SK-N-SH (cell line): ENCODE measurements around the gene SH2D3C. TPM values are rescaled to one million over a fixed set of nuclear protein-coding genes. Genes with fewer than 3 reads are reported as not detected.

Experiments
- CTCF ChIA-PET: fragments of 300-600, 350-600 bp; formaldehyde crosslinking; extraction: SDS; loops from one replicate; lab custom pipeline; 2021; lab: Yijun Ruan, JAX
- POLR2A ChIA-PET: fragments of 350-600 bp; sonication (Branson Sonifier 250); formaldehyde crosslinking; extraction: SDS; loops from one replicate; lab custom pipeline; 2020; ENCODE audit warnings: antibody characterized with exemption, inconsistent platforms; lab: Yijun Ruan, JAX
- DNase-seq: peaks from one replicate; pipeline ENCODE4 v3.0.0; 2012
- H2AFZ ChIP-seq: fragments of 200-600 bp; sonication (generic); 2 replicates; pipeline ENCODE4 v1.8.1; 2016; ENCODE audit warnings: antibody characterized with exemption, mild to moderate bottlenecking, low read depth
- H3F3A ChIP-seq: fragments of 200-600 bp; sonication (generic); replicated peaks from 2 replicates; pipeline ENCODE3; 2016; ENCODE audit warnings: antibody characterized with exemption, mild to moderate bottlenecking; ENCODE audit not compliant: insufficient read depth
- H3K27ac ChIP-seq, 2 experiments: fragments of 200-500 bp in 1 of 2; fragments of 200-600 bp in 1 of 2; sonication (Bioruptor generic) in 1 of 2; sonication (generic), shearing (Covaris generic) in 1 of 2; 2 replicates each; pipeline versions ENCODE4 v1.5.1 to v1.6.1; 2014 to 2016; ENCODE audit warnings: low read depth in 2 of 2, inconsistent platforms in 1 of 2, low read length in 1 of 2, mild to moderate bottlenecking in 1 of 2, mixed read lengths in 1 of 2
- H3K27me3 ChIP-seq: fragments of 200-600 bp; sonication (generic), shearing (Covaris generic); 2 replicates; pipeline ENCODE4 v1.6.1; 2016; ENCODE audit warnings: mixed run types; ENCODE audit not compliant: insufficient read depth
- H3K36me3 ChIP-seq, 2 experiments: fragments of 200-500 bp in 1 of 2; fragments of 200-600 bp in 1 of 2; sonication (Bioruptor generic) in 1 of 2; sonication (generic) in 1 of 2; replicated peaks in 1 of 2; 2 replicates each; pipeline versions ENCODE3 to v1.5.1; 2014 to 2016; ENCODE audit warnings: low read length in 1 of 2, mild to moderate bottlenecking in 1 of 2; ENCODE audit not compliant: insufficient read depth in 2 of 2, control insufficient read depth in 1 of 2
- H3K4me1 ChIP-seq, 2 experiments: fragments of 200-500 bp in 1 of 2; fragments of 200-600 bp in 1 of 2; sonication (Bioruptor generic) in 1 of 2; sonication (generic), shearing (Covaris generic) in 1 of 2; 2 replicates each; pipeline versions ENCODE4 v1.5.1 to v1.6.1; 2014 to 2016; ENCODE audit warnings: low read depth in 1 of 2, low read length in 1 of 2, mixed run types in 1 of 2; ENCODE audit not compliant: insufficient read depth in 2 of 2, control insufficient read depth in 1 of 2
- H3K4me2 ChIP-seq: fragments of 200-600 bp; sonication (generic), shearing (Covaris generic); 2 replicates; pipeline ENCODE4 v1.6.1; 2017; ENCODE audit warnings: mixed run types
- H3K4me3 ChIP-seq, 2 experiments: fragments of 200-500 bp in 1 of 2; fragments of 200-600 bp in 1 of 2; sonication (Bioruptor generic) in 1 of 2; sonication (generic), shearing (Covaris generic) in 1 of 2; 2 replicates each; pipeline versions ENCODE4 v1.5.1 to v1.8.1; 2014 to 2016; ENCODE audit warnings: low read depth in 2 of 2, inconsistent platforms in 1 of 2, low read length in 1 of 2, mild to moderate bottlenecking in 1 of 2, mixed read lengths in 1 of 2, moderate library complexity in 1 of 2
- H3K79me2 ChIP-seq: fragments of 200-600 bp; sonication (generic); 2 replicates; pipeline ENCODE4 v1.8.1; 2017; ENCODE audit warnings: mild to moderate bottlenecking; ENCODE audit not compliant: insufficient read depth
- H3K9ac ChIP-seq: fragments of 200-600 bp; sonication (generic); 2 replicates; pipeline ENCODE4 v1.6.1; 2017; ENCODE audit warnings: mixed run types
- H3K9me2 ChIP-seq: fragments of 200-600 bp; sonication (generic); 2 replicates; pipeline ENCODE4 v1.6.1; 2017; ENCODE audit warnings: mixed run types
- H3K9me3 ChIP-seq: fragments of 200-600 bp; sonication (generic); 2 replicates; pipeline ENCODE4 v1.6.1; 2017; ENCODE audit warnings: mixed run types, mild to moderate bottlenecking, moderate library complexity
- H4K20me1 ChIP-seq: fragments of 200-600 bp; sonication (generic); 2 replicates; pipeline ENCODE4 v1.6.1; 2017; ENCODE audit warnings: mild to moderate bottlenecking, mixed run types; ENCODE audit not compliant: insufficient read depth
- EZH2phosphoT487 ChIP-seq: fragments of 200-600 bp; sonication (generic); IDR thresholded peaks from 2 replicates; pipeline ENCODE4 v1.6.1; 2017; ENCODE audit warnings: low read depth, mixed run types, mild to moderate bottlenecking, antibody characterized with exemption, moderate library complexity, borderline replicate concordance
- GABPA ChIP-seq: IDR thresholded peaks from 2 replicates; pipeline ENCODE4 v1.4.0; 2012; ENCODE audit warnings: low read depth, mild to moderate bottlenecking
- GATA2 ChIP-seq: sonication (generic); formaldehyde crosslinking; IDR thresholded peaks from 2 replicates; pipeline ENCODE4 v1.5.0; 2020; ENCODE audit warnings: mild to moderate bottlenecking, missing genetic modification reagents
- JUND ChIP-seq: IDR thresholded peaks from 2 replicates; pipeline ENCODE4 v1.4.0; 2012
- MAX ChIP-seq: IDR thresholded peaks from 2 replicates; pipeline ENCODE4 v1.4.0; 2012; ENCODE audit warnings: low read depth
- MXI1 ChIP-seq: IDR thresholded peaks from 2 replicates; pipeline ENCODE4 v1.6.1; 2012; ENCODE audit warnings: mild to moderate bottlenecking, low read depth, low read length, improper control_type of control experiment
- NFIC ChIP-seq: IDR thresholded peaks from 2 replicates; pipeline ENCODE4 v1.4.0; 2012; ENCODE audit warnings: borderline replicate concordance
- NRF1 ChIP-seq: IDR thresholded peaks from 2 replicates; pipeline ENCODE4 v1.6.1; 2012; ENCODE audit warnings: low read depth, mild to moderate bottlenecking, low read length
- PBX3 ChIP-seq: IDR thresholded peaks from 2 replicates; pipeline ENCODE4; 2012
- POLR2AphosphoS5 ChIP-seq: IDR thresholded peaks from 2 replicates; pipeline ENCODE4 v1.6.1; 2012; ENCODE audit warnings: low read depth, low read length
- REST ChIP-seq: IDR thresholded peaks from 2 replicates; pipeline ENCODE4 v1.6.1; 2012; ENCODE audit warnings: mild to moderate bottlenecking, low read depth, low read length, moderate library complexity
- RFX5 ChIP-seq: IDR thresholded peaks from 2 replicates; pipeline ENCODE4 v1.6.1; 2012; ENCODE audit warnings: mild to moderate bottlenecking, improper control_type of control experiment, low read length
- TAF1 ChIP-seq: IDR thresholded peaks from 2 replicates; pipeline ENCODE4 v1.6.1; 2012; ENCODE audit warnings: low read depth, mild to moderate bottlenecking, low read length, moderate library complexity, borderline replicate concordance
- TCF12 ChIP-seq: IDR thresholded peaks from 2 replicates; pipeline ENCODE4 v1.4.0; 2012
- WGBS: methylation state at CpG from one replicate; pipeline ENCODE4 v1.1.6; 2017; ENCODE audit warnings: low lambda C conversion rate; 5-methylcytosine and 5-hydroxymethylcytosine counted together
- polyA plus RNA-seq, 3 experiments: library from polyadenylated mRNA; depleted of rRNA; stranded (reverse); fragments of >200 nt; gene quantifications; 2 replicates each; pipeline ENCODE4 v1.2.3, GENCODE V29; 2012
- TF ChIP-seq, protein P1 (sequence below): IDR thresholded peaks from 2 replicates; pipeline ENCODE4 v1.4.0; 2012; ENCODE audit warnings: low read depth, borderline replicate concordance
- TF ChIP-seq, protein P2 (sequence below): IDR thresholded peaks from 2 replicates; pipeline ENCODE4 v1.4.0; 2012; ENCODE audit warnings: low read depth, borderline replicate concordance
- TF ChIP-seq, protein P3 (sequence below): fragments of 150-350 bp; IDR thresholded peaks from 2 replicates; pipeline ENCODE4 v1.6.1; 2017; ENCODE audit warnings: antibody characterized with exemption, low read length, low read depth, borderline replicate concordance

Gene SH2D3C
- polyA plus RNA-seq, 1 of the 3 experiments (the other 2 are of a cell fraction): 0.15 TPM

DNA sequence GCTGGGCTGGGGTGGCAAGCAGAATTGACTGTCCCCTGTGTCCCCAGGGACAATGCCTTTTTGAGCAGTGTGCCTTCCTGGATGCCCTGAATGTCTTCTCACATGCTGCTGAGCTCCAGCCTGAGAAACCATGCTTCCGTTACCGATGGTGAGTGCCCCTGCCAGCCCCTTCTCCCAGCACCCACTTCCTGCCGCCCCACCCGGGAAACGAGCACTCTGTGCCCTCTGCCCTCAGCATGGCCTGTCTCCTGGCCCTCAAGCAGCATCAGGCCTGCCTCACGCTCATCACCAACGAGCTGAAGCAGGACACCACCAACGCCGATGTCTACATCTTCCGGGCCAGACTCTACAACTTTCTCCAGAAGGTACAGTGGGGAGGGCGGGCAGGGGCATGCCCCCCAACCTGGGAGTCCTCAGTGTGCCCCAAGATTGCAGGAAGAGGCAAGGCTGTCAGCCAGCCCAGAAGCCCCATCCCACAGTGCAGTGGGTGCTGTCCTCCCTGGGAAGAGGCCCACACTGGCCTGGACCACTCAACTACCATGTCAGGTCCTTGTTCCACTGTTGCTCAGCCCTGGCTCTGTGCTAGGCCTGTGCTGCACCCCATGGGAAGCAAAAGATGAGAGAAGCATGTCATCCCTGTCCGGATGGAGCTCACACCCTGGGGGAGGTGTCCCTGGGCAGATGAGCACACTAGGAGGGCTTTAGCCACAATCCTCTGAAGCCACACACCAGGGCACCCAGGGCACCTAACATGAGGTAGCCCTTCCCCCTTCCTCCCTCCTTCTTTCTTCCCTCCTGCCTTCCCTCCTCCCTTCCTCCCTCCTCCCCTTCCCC, 58.2 kb downstream of the SH2D3C start:
- Histone ChIP-seq H3K9ac (no peak overlapping the region), H3K4me2 (no peak overlapping the region), H3K9me3 (no peaks in the 10 kb centered on the region), H3K27ac (no peak overlapping the region), H3K79me2 (peaks cover under 1% of the 10 kb centered on the region; the same call in 1 of the 2 replicates), H3F3A (peaks cover 3% of the 10 kb centered on the region), H3K9me2 (no peaks in the 10 kb centered on the region), H4K20me1 (no peaks in the 10 kb centered on the region), H3K36me3 (no peaks in the 10 kb centered on the region), H3K27me3 (no peaks in the 10 kb centered on the region), H2AFZ (no peak overlapping the region), H3K4me3 (no peak overlapping the region), H3K4me1 (peaks cover 0 to 15% of the 10 kb centered on the region in 2 experiments; a peak in 1 of 4 replicates)
- TF ChIP-seq RFX5: no peak
- TF ChIP-seq PBX3: no peak
- no peak for TF ChIP-seq NFIC
- TF ChIP-seq MAX: no peak
- no peak for TF ChIP-seq GATA2 (CRISPR knock-in tag)
- TF ChIP-seq GABPA: no peak
- no peak for TF ChIP-seq JUND
- no peak for TF ChIP-seq NRF1
- TF ChIP-seq, protein P1, sequence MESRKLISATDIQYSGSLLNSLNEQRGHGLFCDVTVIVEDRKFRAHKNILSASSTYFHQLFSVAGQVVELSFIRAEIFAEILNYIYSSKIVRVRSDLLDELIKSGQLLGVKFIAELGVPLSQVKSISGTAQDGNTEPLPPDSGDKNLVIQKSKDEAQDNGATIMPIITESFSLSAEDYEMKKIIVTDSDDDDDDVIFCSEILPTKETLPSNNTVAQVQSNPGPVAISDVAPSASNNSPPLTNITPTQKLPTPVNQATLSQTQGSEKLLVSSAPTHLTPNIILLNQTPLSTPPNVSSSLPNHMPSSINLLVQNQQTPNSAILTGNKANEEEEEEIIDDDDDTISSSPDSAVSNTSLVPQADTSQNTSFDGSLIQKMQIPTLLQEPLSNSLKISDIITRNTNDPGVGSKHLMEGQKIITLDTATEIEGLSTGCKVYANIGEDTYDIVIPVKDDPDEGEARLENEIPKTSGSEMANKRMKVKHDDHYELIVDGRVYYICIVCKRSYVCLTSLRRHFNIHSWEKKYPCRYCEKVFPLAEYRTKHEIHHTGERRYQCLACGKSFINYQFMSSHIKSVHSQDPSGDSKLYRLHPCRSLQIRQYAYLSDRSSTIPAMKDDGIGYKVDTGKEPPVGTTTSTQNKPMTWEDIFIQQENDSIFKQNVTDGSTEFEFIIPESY: no peak
- no peak for TF ChIP-seq REST
- no peak for TF ChIP-seq POLR2AphosphoS5
- TF ChIP-seq, protein P2, sequence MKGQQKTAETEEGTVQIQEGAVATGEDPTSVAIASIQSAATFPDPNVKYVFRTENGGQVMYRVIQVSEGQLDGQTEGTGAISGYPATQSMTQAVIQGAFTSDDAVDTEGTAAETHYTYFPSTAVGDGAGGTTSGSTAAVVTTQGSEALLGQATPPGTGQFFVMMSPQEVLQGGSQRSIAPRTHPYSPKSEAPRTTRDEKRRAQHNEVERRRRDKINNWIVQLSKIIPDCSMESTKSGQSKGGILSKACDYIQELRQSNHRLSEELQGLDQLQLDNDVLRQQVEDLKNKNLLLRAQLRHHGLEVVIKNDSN: no peak
- no peak for TF ChIP-seq MXI1
- no peak for TF ChIP-seq TAF1
- TF ChIP-seq EZH2phosphoT487: no peak
- TF ChIP-seq TCF12: no peak
- TF ChIP-seq, protein P3, sequence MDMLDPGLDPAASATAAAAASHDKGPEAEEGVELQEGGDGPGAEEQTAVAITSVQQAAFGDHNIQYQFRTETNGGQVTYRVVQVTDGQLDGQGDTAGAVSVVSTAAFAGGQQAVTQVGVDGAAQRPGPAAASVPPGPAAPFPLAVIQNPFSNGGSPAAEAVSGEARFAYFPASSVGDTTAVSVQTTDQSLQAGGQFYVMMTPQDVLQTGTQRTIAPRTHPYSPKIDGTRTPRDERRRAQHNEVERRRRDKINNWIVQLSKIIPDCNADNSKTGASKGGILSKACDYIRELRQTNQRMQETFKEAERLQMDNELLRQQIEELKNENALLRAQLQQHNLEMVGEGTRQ: no peak
- CTCF ChIA-PET: interaction anchor here (1.2 to 1.4 kb wide), 2 partner anchors 14 to 134 kb away, joined by 3 to 5 read pairs; partner anchors contain the start of gene TOR2A
- 100% methylated on average over 7 of the region's 12 CpGs for WGBS
- POLR2A ChIA-PET: interaction anchor here (0.8 kb wide), 1 partner anchor 11 kb away, joined by 3 read pairs; no protein-coding TSS in a partner anchor
- DNase-seq: no peak
